Activated T-helper 1 cell treated with anti-CD3 and anti-CD28 coated beads, Interleukin-2, amount 50 U/mL, for 16 hours (primary cell): ENCODE results near the gene RIPK1.
"Not testable (repeated sequence)": the region's sequence is repeated elsewhere in the genome, so short reads cannot be mapped to it uniquely, and the experiment has no call there.

Experiments
- DNase-seq, 2 donors: peaks; one replicate each; pipeline ENCODE4 v3.0.0-alpha.2; 2020; ENCODE audit warnings: low read depth in 1 of 2, low spot score in 1 of 2

Gene RIPK1

DNA sequence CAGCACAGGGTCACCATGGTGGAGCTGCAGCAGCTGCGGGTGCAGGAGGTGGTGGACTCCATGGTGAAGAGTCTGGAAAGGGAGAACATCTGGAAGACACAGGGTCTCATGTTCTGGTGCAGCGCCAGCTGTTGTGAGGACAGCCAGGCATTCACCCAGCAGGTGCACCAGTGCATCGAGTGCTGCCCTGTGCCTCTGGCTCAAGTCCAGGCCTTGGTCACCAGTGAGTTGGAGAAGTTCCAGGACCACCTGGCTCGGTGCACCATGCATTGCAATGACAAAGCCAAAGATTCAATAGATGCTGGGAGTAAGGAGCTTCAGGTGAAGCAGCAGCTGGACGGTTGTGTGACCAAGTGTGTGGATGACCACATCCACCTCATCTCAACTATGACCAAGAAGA lies 22.9 kb upstream of the RIPK1 start:
- DNase-seq, result no peak

GRCh38 chr6:3045777-3046176 lies 22.5 kb upstream of the RIPK1 start:
- no peak for DNase-seq

- DNase-seq, result no peak
Measured at GRCh38 chr6:3046295-3046694, 22.0 kb upstream of the RIPK1 start.

DNA sequence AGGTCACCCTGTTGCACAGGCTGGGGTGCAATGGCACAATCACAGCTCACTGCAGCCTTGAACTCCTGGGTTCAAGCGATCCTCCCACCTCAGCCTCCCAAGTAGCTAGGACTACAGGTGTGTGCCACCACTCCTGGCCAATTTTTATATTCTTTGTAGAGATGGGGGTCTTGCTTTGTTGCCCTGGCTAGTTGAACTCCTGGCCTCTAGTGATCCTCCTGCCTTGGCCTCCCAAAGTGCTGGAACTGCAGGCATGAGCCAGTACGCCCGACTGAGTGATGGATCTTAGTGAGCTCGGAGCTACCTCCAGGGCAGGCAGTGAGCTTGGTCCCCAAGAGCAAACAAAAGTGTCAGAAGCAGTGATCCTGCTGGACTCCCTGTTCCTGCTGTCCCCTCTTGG lies 20.3 kb upstream of the RIPK1 start:
- DNase-seq, result not testable (repeated sequence)

GRCh38 chr6:3052481-3053230 lies 15.6 kb upstream of the RIPK1 start:
- no peak for DNase-seq

DNA sequence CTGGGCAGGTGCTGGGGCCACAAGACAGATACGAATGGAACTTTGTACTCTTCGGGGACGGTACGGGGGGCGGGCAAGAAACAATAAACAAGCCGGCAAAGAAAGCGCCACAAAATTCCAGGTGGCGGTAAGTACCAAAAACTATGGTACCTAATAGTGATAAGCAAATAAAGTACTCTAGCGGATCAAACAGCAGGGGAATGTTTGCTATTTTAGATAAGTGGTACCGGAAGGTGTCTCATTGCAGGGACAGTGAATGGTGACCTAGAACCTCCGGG lies 15.1 kb upstream of the RIPK1 start:
- no peak for DNase-seq

- DNase-seq, result not testable (repeated sequence)
Measured at GRCh38 chr6:3054229-3055157, 13.8 kb upstream of the RIPK1 start.

DNA sequence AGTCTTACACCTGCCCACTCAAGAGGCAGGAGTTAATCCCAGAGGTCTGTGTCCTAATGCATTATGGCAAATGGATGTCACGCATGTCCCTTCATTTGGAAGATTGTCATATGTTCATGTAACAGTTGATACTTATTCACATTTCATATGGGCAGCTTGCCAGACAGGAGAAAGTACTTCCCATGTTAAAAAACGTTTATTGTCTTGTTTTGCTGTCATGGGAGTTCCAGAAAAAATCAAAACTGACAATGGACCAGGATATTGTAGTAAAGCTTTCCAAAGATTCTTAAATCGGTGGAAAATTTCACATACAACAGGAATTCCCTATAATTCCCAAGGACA lies 13.2 kb upstream of the RIPK1 start:
- DNase-seq, result not testable (repeated sequence)

DNA sequence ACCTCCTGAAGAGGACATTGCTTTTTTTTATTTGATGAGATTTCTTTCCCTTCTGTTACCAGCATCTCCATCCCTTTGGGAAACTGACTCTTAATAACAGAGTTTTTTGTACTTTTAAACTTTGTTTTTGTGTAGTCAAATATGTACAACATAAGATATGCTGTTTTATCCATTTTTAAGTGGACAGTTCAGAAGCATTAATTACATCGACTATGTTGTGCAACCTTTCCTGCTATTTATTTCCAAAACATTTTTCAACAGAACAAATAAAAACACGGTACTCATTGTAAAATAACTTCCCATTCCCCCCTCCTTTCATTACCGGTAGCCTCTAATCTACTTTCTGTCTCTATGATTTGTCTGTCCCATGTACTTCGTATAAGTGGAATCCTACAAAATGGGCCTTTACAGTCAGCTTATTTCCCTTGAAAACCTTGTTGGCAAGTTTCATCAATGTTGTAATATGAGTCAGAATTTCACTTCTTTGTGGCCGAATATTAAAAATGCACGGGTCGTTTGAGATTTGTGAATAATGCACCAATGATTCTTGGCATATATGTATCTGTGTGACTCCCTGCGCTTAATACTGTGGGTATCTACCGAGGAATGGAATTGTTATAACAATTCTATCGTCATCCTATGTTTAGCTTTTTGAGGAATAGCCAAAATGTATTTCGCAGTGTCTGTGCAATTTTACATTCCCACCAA lies 11.1 kb upstream of the RIPK1 start:
- no peak for DNase-seq

DNA sequence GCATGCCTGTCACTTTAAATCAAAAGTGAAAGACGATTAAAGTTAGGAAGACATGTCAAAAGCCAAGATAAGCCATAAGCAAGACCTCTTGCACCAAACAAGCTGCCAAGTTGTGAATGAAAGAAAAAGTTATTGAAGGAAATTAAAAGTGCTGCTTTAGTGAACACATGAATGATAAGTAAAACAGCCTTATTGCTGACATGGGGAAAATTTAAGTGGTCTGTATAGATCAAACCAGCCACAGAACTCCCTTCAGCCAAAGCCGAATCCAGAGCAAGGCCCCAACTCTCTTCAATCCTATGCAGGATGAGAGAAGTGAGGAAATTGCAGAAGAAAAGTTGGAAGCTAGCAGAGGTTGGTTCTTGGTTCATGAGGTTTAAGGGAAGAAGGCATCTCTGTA lies 9.3 kb upstream of the RIPK1 start:
- no peak for DNase-seq

GRCh38 chr6:3060092-3060491 lies 8.2 kb upstream of the RIPK1 start:
- DNase-seq, result not testable (repeated sequence)

DNA sequence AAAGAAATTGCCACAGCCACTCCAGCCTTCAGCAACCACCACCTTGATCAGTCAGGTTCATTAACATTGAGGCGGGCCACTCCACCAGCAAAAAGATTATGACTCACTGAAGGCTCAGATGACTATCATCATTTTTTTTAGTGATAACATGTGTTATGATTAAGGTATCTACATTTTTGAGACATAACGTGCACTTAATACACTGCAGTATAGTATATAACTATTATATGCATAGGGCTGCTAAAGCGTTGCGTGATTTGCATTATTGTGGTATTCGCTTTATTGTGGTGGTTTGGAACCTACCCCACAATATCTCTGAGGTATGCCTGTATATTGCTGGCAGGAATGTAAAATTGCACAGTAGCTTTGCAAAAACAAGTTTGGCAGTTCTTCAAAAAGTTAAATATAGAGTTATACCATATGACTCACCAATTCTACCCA lies 6.8 kb upstream of the RIPK1 start:
- no peak for DNase-seq

GRCh38 chr6:3063340-3063732 lies 5.0 kb upstream of the RIPK1 start:
- not testable (repeated sequence) for DNase-seq

- DNase-seq, result peak; percentile 74 to 85
Measured at GRCh38 chr6:3063733-3064700, 4.3 kb upstream of the RIPK1 start.

DNA sequence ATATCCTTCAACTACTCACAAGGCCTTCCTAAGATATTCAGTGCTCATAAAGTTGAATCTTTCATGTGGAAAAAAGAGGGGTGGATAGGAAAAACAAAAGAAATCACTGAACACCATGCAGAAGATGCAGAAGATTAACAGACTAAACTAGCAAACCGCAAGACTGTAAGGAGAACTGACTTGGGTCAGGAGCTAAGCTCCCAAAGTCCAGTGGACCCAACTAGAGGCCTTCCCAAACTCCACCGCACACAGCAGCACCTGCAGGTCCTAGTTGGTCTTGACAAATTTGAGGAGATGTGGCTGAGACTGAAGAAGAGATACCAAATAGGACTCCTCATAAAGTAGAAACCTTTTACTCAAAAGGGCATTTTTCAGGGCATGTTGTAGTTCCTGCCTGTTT lies 3.3 kb downstream of the RIPK1 start:
- DNase-seq, result no peak

- no peak for DNase-seq
Measured at GRCh38 chr6:3072798-3073197, 4.5 kb downstream of the RIPK1 start.

GRCh38 chr6:3073382-3073781 lies 5.1 kb downstream of the RIPK1 start:
- DNase-seq, result no peak

DNA sequence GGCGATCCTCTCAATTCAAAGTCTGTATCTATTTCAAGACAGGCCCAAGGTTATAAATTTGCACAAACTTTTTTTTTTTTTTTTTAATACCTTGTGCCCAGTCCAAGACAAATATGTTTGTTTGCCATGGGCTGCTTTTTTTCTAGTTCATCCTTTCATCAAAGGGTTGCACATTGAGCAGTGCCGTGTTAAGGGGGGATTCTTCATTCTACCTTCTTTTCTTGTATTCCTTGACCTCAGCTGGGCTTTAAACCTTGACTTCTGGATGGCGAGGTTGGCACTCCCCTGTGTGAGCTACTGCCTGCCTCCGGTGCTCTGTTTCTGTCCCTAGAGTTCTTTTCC lies 7.4 kb downstream of the RIPK1 start:
- DNase-seq, result no peak

DNA sequence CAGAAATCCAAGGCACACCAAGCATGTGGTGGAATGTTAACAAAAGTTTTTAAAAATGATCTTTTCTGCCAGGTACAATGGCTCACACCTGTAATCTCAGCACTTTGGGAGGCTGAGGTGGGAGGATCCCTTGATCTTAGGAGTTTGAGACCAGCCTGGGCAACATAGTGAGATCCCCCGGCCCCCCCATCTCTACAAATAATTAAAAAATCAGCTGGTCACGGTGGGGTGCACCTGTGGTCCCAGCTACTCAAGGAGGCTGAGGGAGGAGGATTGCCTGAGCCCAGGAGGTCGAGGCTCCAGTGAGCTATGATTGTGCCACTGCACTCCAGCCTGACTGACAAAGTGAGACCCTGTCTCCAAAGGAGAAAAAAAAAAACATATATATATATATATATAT lies 8.0 kb downstream of the RIPK1 start:
- no peak for DNase-seq

GRCh38 chr6:3077430-3077829 lies 9.1 kb downstream of the RIPK1 start:
- no peak for DNase-seq

DNA sequence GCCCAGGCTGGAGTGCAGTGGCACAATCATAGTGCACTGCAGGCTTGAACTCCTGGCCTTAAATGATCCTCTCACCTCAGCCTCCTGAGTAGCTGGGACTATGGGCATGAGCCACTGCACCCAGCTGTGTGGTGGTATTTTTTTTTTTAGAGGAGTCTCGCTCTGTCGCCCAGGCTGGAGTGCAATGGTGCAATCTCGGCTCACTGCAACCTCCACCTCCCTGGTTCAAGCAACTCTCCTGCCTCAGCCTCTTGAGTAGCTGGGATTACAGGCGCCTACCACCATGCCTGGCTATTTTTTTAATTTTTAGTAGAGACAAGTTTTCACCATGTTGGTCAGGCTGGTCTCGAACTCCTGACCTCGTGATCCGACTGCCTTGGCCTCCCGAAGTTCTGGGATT lies 10.7 kb downstream of the RIPK1 start:
- DNase-seq, result not testable (repeated sequence)
